PC-3 (cell line): ENCODE data around the gene FOLR2. TPM values are rescaled to one million over a fixed set of nuclear protein-coding genes. Genes with fewer than 3 reads are reported as not detected.

ENCODE experiments used
- ATAC-seq: fragments of 200-7000 bp; cut with Tn5 transposase; 2 replicates; pipeline ENCODE4 v1.9.1; 2020; ENCODE audit warnings: mild to moderate bottlenecking, moderate library complexity
- BruUV-seq: library from RNA; stranded (reverse); fragments of 400-500 nt; replicated peaks from 2 replicates; lab custom pipeline; 2021; lab: Mats Ljungman, UMichigan
- CTCF ChIA-PET: fragments of 300-600 bp; sonication (Branson Sonifier 250); formaldehyde crosslinking; loops from one replicate; lab custom pipeline; 2022; ENCODE audit warnings: antibody characterized with exemption; lab: Charles Lee
- POLR2A ChIA-PET: fragments of 300-600 bp; sonication (Branson Sonifier 250); formaldehyde crosslinking; loops from one replicate; lab custom pipeline; 2022; ENCODE audit warnings: antibody characterized with exemption; ENCODE audit not compliant: unreplicated experiment; lab: Charles Lee
- DNase-seq: peaks from one replicate; pipeline ENCODE4 v3.0.0-alpha.2; 2015
- H2AFZ ChIP-seq: fragments of 300-600 bp; sonication (generic); 2 replicates; pipeline ENCODE4 v1.6.0; 2016; ENCODE audit warnings: antibody characterized with exemption, low read length
- H3F3A ChIP-seq: fragments of 300-600 bp; sonication (generic); one replicate; pipeline ENCODE4 v1.6.0; 2017; ENCODE audit warnings: antibody characterized with exemption, low read length, control low read depth, mild to moderate bottlenecking; ENCODE audit not compliant: unreplicated experiment
- H3K27ac ChIP-seq: fragments of 300-600 bp; sonication (generic); 2 replicates; pipeline ENCODE4 v1.5.1; 2016; ENCODE audit warnings: mild to moderate bottlenecking, low read length
- H3K27me3 ChIP-seq: fragments of 300-600 bp; sonication (generic); 2 replicates; pipeline ENCODE4 v1.6.1; 2016; ENCODE audit warnings: low read length, mixed read lengths
- H3K36me3 ChIP-seq: fragments of 300-600 bp; sonication (generic); 2 replicates; pipeline ENCODE4 v1.6.1; 2016; ENCODE audit warnings: low read depth, mixed run types, low read length, mixed read lengths
- H3K4me1 ChIP-seq: fragments of 300-600 bp; sonication (generic); 2 replicates; pipeline ENCODE4 v1.5.1; 2016; ENCODE audit warnings: low read length; ENCODE audit not compliant: insufficient read depth
- H3K4me2 ChIP-seq: fragments of 300-600 bp; sonication (generic); 2 replicates; pipeline ENCODE4 v1.6.0; 2016; ENCODE audit warnings: low read length
- H3K4me3 ChIP-seq: fragments of 300-600 bp; sonication (generic); 2 replicates; pipeline ENCODE4 v1.5.1; 2016; ENCODE audit warnings: mild to moderate bottlenecking, low read length, mixed read lengths
- H3K79me2 ChIP-seq: fragments of 300-600 bp; sonication (generic); 2 replicates; pipeline ENCODE4 v1.6.1; 2017; ENCODE audit warnings: low read length, mixed read lengths
- H3K9ac ChIP-seq: fragments of 300-600 bp; sonication (generic); 2 replicates; pipeline ENCODE4 v1.6.0; 2016; ENCODE audit warnings: mild to moderate bottlenecking, low read length
- H3K9me2 ChIP-seq: fragments of 300-600 bp; sonication (generic); replicated peaks from 2 replicates; pipeline ENCODE4 v1.6.1; 2016; ENCODE audit warnings: mixed run types, low read length, mixed read lengths
- H3K9me3 ChIP-seq: fragments of 300-600 bp; sonication (generic); 2 replicates; pipeline ENCODE4 v1.6.1; 2016; ENCODE audit warnings: low read length, mixed read lengths
- H4K20me1 ChIP-seq: fragments of 300-600 bp; sonication (generic); 2 replicates; pipeline ENCODE4 v1.6.1; 2016; ENCODE audit warnings: low read length, mixed read lengths
- CTCF ChIP-seq: fragments of 300-600 bp; sonication (generic); conservative IDR thresholded peaks from 2 replicates; pipeline ENCODE4 v1.5.1; 2017; ENCODE audit warnings: antibody characterized with exemption, low read depth, mild to moderate bottlenecking, low read length
- EZH2 ChIP-seq: fragments of 300-600 bp; sonication (generic); IDR thresholded peaks from one replicate; pipeline ENCODE4 v1.6.1; 2017; ENCODE audit warnings: antibody characterized with exemption, mild to moderate bottlenecking, low read length; ENCODE audit not compliant: unreplicated experiment
- EZH2phosphoT487 ChIP-seq: fragments of 300-600 bp; sonication (generic); IDR thresholded peaks from 2 replicates; pipeline ENCODE4 v1.6.1; 2018; ENCODE audit warnings: mild to moderate bottlenecking, antibody characterized with exemption, low read length, borderline replicate concordance
- intact Hi-C: fragments of 100-400 bp; cut with micrococcal nuclease; formaldehyde crosslinking; loops from 2 replicates; pipeline ENCODE4 v1.9.0; 2023
- total RNA-seq: library from RNA; depleted of rRNA; stranded (reverse); fragments of >200 nt; gene quantifications from 2 replicates; pipeline ENCODE4 v1.2.3, GENCODE V29; 2014

The FOLR2 gene
- total RNA-seq, 1 experiment from 2014 or later: not detected

GRCh38 chr11:72226701-72227100 is 10.1 kb downstream of the FOLR2 start:
- Histone ChIP-seq H3F3A (no peaks in the 10 kb centered on the region), H3K4me1 (peaks cover 14% of the 10 kb centered on the region), H3K27ac (no peak overlapping the region), H3K27me3 (no peaks in the 10 kb centered on the region), H3K36me3 (peaks cover 33% of the 10 kb centered on the region), H3K79me2 (peaks cover 37% of the 10 kb centered on the region), H3K4me2 (no peak overlapping the region), H3K9me3 (no peaks in the 10 kb centered on the region), H4K20me1 (no peaks in the 10 kb centered on the region), H2AFZ (no peak overlapping the region), H3K9me2 (no peaks in the 10 kb centered on the region), H3K4me3 (no peak overlapping the region), H3K9ac (no peak overlapping the region)
- no TSS peak for BruUV-seq
- intact Hi-C loops: no loop called here
- POLR2A ChIA-PET: no interaction called here
- DNase-seq (no peak), ATAC-seq (no peak)
- TF ChIP-seq EZH2: no peak
- TF ChIP-seq CTCF: no peak
- no peak for TF ChIP-seq EZH2phosphoT487
- CTCF ChIA-PET: no interaction called here

- Histone ChIP-seq H3K36me3 (peaks cover 42% of the 10 kb centered on the region), H3F3A (no peaks in the 10 kb centered on the region), H4K20me1 (no peaks in the 10 kb centered on the region), H3K4me2 (no peak overlapping the region), H3K79me2 (peaks cover 37% of the 10 kb centered on the region), H3K27ac (no peak overlapping the region), H3K9me2 (no peaks in the 10 kb centered on the region), H2AFZ (no peak overlapping the region), H3K9me3 (no peaks in the 10 kb centered on the region), H3K4me1 (peaks cover 10% of the 10 kb centered on the region), H3K9ac (no peak overlapping the region), H3K27me3 (no peaks in the 10 kb centered on the region), H3K4me3 (no peak overlapping the region)
- POLR2A ChIA-PET: no interaction called here
- ATAC-seq (no peak), DNase-seq (peak; percentile 17)
- BruUV-seq: no TSS peak
- intact Hi-C loops: no loop called here
- CTCF ChIA-PET: no interaction called here
- TF ChIP-seq CTCF (no peak), EZH2 (no peak), EZH2phosphoT487 (no peak)
Observed at GRCh38 chr11:72227316-72228228, 11.0 kb downstream of the FOLR2 start.
